H9 (cell line): ENCODE measurements around the gene HOXD11. TPM values are rescaled to one million over a fixed set of nuclear protein-coding genes. Genes with fewer than 3 reads are reported as not detected.

Source experiments
- DNase-seq: peaks from one replicate; pipeline ENCODE4 v3.0.0-alpha.2; 2017
- H2AFZ ChIP-seq: one replicate; pipeline ENCODE4 v1.6.1; 2013; ENCODE audit warnings: mild to moderate bottlenecking, low read length, control low read depth, moderate library complexity
- H2AK5ac ChIP-seq: 2 replicates; pipeline ENCODE4 v1.6.1; 2013; ENCODE audit warnings: low read length, control low read depth, mixed read lengths; ENCODE audit not compliant: insufficient read length
- H2BK120ac ChIP-seq: one replicate; pipeline ENCODE4 v1.6.1; 2013; ENCODE audit warnings: low read depth, mild to moderate bottlenecking, low read length, control low read depth, inconsistent platforms; ENCODE audit not compliant: poor library complexity, severe bottlenecking
- H2BK12ac ChIP-seq: 2 replicates; pipeline ENCODE4 v1.6.1; 2013; ENCODE audit warnings: low read length, control low read depth, mixed read lengths, low read depth; ENCODE audit not compliant: insufficient read length
- H2BK15ac ChIP-seq: 2 replicates; pipeline ENCODE4 v1.6.1; 2013; ENCODE audit warnings: low read depth, low read length, control low read depth
- H2BK20ac ChIP-seq: one replicate; pipeline ENCODE4 v1.6.1; 2013; ENCODE audit warnings: low read depth, mild to moderate bottlenecking, low read length, control low read depth, inconsistent platforms; ENCODE audit not compliant: poor library complexity, severe bottlenecking
- H2BK5ac ChIP-seq: 2 replicates; pipeline ENCODE4 v1.6.1; 2013; ENCODE audit warnings: low read length, control low read depth, mixed read lengths; ENCODE audit not compliant: insufficient read length
- H3K14ac ChIP-seq: 2 replicates; pipeline ENCODE4 v1.6.1; 2013; ENCODE audit warnings: low read length, control low read depth; ENCODE audit not compliant: insufficient read depth
- H3K18ac ChIP-seq: 2 replicates; pipeline ENCODE4 v1.6.1; 2013; ENCODE audit warnings: low read depth, mild to moderate bottlenecking, mixed read lengths, low read length, control low read depth; ENCODE audit not compliant: insufficient read length
- H3K23ac ChIP-seq: 2 replicates; pipeline ENCODE4 v1.6.1; 2013; ENCODE audit warnings: low read length, control low read depth, mixed read lengths, low read depth; ENCODE audit not compliant: insufficient read length
- H3K23me2 ChIP-seq: 2 replicates; pipeline ENCODE4 v1.6.1; 2013; ENCODE audit warnings: low read depth, mild to moderate bottlenecking, mixed read lengths, low read length, control low read depth; ENCODE audit not compliant: insufficient read length, poor library complexity, severe bottlenecking
- H3K27ac ChIP-seq: 2 replicates; pipeline ENCODE4 v1.5.1; 2013; ENCODE audit warnings: low read length, control low read depth, mixed read lengths, low read depth; ENCODE audit not compliant: insufficient read length
- H3K27me3 ChIP-seq: 2 replicates; pipeline ENCODE4 v1.6.1; 2013; ENCODE audit warnings: low read length, control low read depth, inconsistent platforms; ENCODE audit not compliant: insufficient read depth
- H3K4ac ChIP-seq: 2 replicates; pipeline ENCODE4 v1.6.1; 2013; ENCODE audit warnings: low read depth, mild to moderate bottlenecking, control low read depth, inconsistent platforms, low read length, moderate library complexity
- H3K4me1 ChIP-seq: 2 replicates; pipeline ENCODE4 v1.6.1; 2013; ENCODE audit warnings: low read length, control low read depth, inconsistent platforms; ENCODE audit not compliant: insufficient read depth
- H3K4me2 ChIP-seq: 2 replicates; pipeline ENCODE4 v1.6.1; 2013; ENCODE audit warnings: low read length, control low read depth, mixed read lengths; ENCODE audit not compliant: insufficient read length, insufficient read depth
- H3K56ac ChIP-seq: 2 replicates; pipeline ENCODE4 v1.6.1; 2013; ENCODE audit warnings: low read depth, mild to moderate bottlenecking, mixed read lengths, low read length, control low read depth; ENCODE audit not compliant: insufficient read length
- H3K79me1 ChIP-seq: 2 replicates; pipeline ENCODE4 v1.6.1; 2013; ENCODE audit warnings: low read depth, mild to moderate bottlenecking, moderate library complexity, low read length, control low read depth, inconsistent platforms; ENCODE audit not compliant: insufficient read depth, poor library complexity, severe bottlenecking
- H3K79me2 ChIP-seq: 2 replicates; pipeline ENCODE4 v1.6.1; 2013; ENCODE audit warnings: low read length, control low read depth, inconsistent platforms; ENCODE audit not compliant: insufficient read depth
- H3K9ac ChIP-seq: 2 replicates; pipeline ENCODE4 v1.6.1; 2013; ENCODE audit warnings: low read length, control low read depth, mixed read lengths; ENCODE audit not compliant: insufficient read length; ENCODE audit errors: extremely low read depth
- H3K9me3 ChIP-seq: one replicate; pipeline ENCODE4 v1.6.1; 2013; ENCODE audit warnings: low read depth, low read length, inconsistent platforms; ENCODE audit not compliant: control insufficient read depth
- H3T11ph ChIP-seq: one replicate; pipeline ENCODE4 v1.6.1; 2013; ENCODE audit warnings: mild to moderate bottlenecking, low read length, control low read depth, inconsistent platforms
- H4K20me1 ChIP-seq: one replicate; pipeline ENCODE4 v1.6.1; 2013; ENCODE audit not compliant: control insufficient read depth, insufficient read length, insufficient read depth
- H4K5ac ChIP-seq: 2 replicates; pipeline ENCODE4 v1.6.1; 2013; ENCODE audit warnings: low read depth, mild to moderate bottlenecking, mixed read lengths, low read length, control low read depth; ENCODE audit not compliant: insufficient read length
- H4K8ac ChIP-seq: replicated peaks from 2 replicates; pipeline ENCODE4 v1.6.1; 2013; ENCODE audit warnings: low read length, control low read depth, mixed read lengths, low read depth; ENCODE audit not compliant: insufficient read length
- H4K91ac ChIP-seq: 2 replicates; pipeline ENCODE4 v1.6.1; 2013; ENCODE audit warnings: low read depth, mild to moderate bottlenecking, moderate library complexity, mixed read lengths, low read length, control low read depth; ENCODE audit not compliant: insufficient read length
- H3K27ac Mint-ChIP-seq, 3 experiments: 2 replicates in 2 of 3; 3 replicates in 1 of 3; pipeline ENCODE4 v1.8.0; 2020 to 2021; ENCODE audit warnings: mixed read lengths in 3 of 3, mild to moderate bottlenecking in 1 of 3, moderate library complexity in 1 of 3
- H3K27me3 Mint-ChIP-seq: 2 replicates; pipeline ENCODE4 v1.8.0; 2021; ENCODE audit warnings: low read depth, mild to moderate bottlenecking, moderate library complexity, mixed read lengths
- H3K36me3 Mint-ChIP-seq, 3 experiments: 2 replicates in 2 of 3; 3 replicates in 1 of 3; pipeline ENCODE4 v1.8.0; 2020 to 2021; ENCODE audit warnings: low read depth in 3 of 3, mixed read lengths in 3 of 3; ENCODE audit not compliant: insufficient read depth in 1 of 3
- H3K4me1 Mint-ChIP-seq, 2 experiments: 2 replicates each; pipeline ENCODE4 v1.8.0; 2020; ENCODE audit warnings: mixed read lengths in 2 of 2
- H3K4me3 Mint-ChIP-seq, 2 experiments: 2 replicates in 1 of 2; 3 replicates in 1 of 2; pipeline ENCODE4 v1.8.0; 2020 to 2021; ENCODE audit warnings: mild to moderate bottlenecking in 2 of 2, mixed read lengths in 2 of 2, moderate library complexity in 1 of 2
- H3K9me3 Mint-ChIP-seq, 2 experiments: 2 replicates in 1 of 2; 3 replicates in 1 of 2; pipeline ENCODE4 v1.8.0; 2020; ENCODE audit warnings: mild to moderate bottlenecking in 2 of 2, mixed read lengths in 2 of 2, moderate library complexity in 1 of 2
- WGBS: extraction: QIAGEN DNeasy Blood & Tissue Kit; methylation state at CpG from one replicate; pipeline ENCODE4 v1.1.7; 2013; ENCODE audit warnings: missing lambda C conversion rate, low lambda C conversion rate, mixed read lengths; ENCODE audit not compliant: insufficient read length; ENCODE audit errors: extremely low coverage; 5-methylcytosine and 5-hydroxymethylcytosine counted together
- long read RNA-seq: library from polyadenylated mRNA; unstranded; transcript quantifications from one replicate; pipeline ENCODE4 v2.0.0, GENCODE V29; 2020
- total RNA-seq: library from RNA; stranded (reverse); gene quantifications from 2 replicates; pipeline ENCODE4 v1.2.1, GENCODE V29; 2021
- TF ChIP-seq, protein P1 (sequence below): fragments of 200-600 bp; sonication (generic); conservative IDR thresholded peaks from 3 replicates; pipeline ENCODE4 v1.8.0; 2021; ENCODE audit warnings: antibody characterized with exemption, mild to moderate bottlenecking

HOXD11 gene
- not detected in 2 replicates for total RNA-seq
- long read RNA-seq, result 0 reads

DNA sequence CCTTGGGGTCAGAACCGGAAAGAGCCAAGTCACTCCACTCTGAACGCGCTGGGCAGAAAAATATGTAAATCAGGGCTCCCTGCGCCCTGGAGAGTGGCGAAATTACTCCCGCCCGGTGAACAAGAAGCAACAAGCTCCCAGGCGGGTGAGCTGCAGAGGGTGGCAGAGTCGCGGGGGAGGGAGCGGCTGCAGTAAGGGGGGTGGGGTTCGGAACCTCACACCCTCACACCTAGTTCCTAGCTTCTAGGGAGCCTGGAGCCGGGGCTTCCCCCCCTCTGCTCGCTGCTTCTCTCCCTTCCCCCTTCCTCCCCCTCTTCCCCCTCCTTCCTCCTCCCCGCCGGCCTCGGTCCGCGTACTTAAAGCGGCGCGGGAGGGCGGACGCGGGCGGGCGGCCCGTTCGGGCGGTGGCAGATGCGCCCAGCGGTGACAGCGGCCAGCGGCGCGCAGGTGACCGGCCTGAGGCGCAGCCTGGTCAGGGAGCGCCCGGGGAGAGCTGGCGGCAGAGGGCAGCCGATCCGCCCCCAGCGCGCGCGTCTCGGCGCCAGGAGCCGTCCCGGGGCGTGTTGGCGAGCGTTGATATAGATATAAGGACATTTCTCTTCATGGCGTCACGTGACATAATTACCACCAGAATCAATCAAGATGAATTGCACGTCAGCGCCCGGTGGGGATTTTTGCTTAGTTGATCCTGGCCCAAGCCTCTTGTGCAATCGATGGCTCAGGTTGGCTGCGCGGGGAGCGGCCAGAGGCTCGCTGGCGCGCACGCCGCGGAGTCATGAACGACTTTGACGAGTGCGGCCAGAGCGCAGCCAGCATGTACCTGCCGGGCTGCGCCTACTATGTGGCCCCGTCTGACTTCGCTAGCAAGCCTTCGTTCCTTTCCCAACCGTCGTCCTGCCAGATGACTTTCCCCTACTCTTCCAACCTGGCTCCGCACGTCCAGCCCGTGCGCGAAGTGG lies at the start of gene HOXD11:
Gene HOXD11 (plus strand): TSS at position 700 of the 959 bp plus-strand sequence. CDS start 76 bp downstream, at position 776.
- Histone ChIP-seq H3K79me1 (no peaks in the 10 kb centered on the region), H2AK5ac (no peak within 1 kb of the TSS), H3K56ac (no peak within 1 kb of the TSS), H3T11ph (no peak within 1 kb of the TSS), H2BK15ac (no peak within 1 kb of the TSS), H3K9me3 (no peaks in the 10 kb centered on the region), H3K18ac (no peak within 1 kb of the TSS), H3K79me2 (no peaks in the 10 kb centered on the region), H2BK12ac (no peak within 1 kb of the TSS), H3K27me3 (peaks cover 93% of the 10 kb centered on the region), H4K20me1 (no peaks in the 10 kb centered on the region), H2BK120ac (no peak within 1 kb of the TSS), H2BK5ac (no peak within 1 kb of the TSS), H4K8ac (no peak within 1 kb of the TSS), H3K4me1 (no peaks in the 10 kb centered on the region), H4K91ac (no peak within 1 kb of the TSS), H2AFZ (no peak within 1 kb of the TSS), H3K9ac (no peak within 1 kb of the TSS), H3K14ac (no peak within 1 kb of the TSS), H3K27ac (no peak within 1 kb of the TSS), H3K23me2 (no peaks in the 10 kb centered on the region), H3K4me2 (peak within 1 kb of the TSS; percentile 18), H4K5ac (no peak within 1 kb of the TSS), H3K4ac (no peak within 1 kb of the TSS), H2BK20ac (no peak within 1 kb of the TSS), H3K23ac (no peak within 1 kb of the TSS)
- H3K27me3 Mint-ChIP-seq, result peaks cover 96% of the 10 kb centered on the region
- peaks cover 14 to 39% of the 10 kb centered on the region in 2 experiments for H3K4me1 Mint-ChIP-seq
- peak; percentile 83 for DNase-seq
- TF ChIP-seq, protein P1, sequence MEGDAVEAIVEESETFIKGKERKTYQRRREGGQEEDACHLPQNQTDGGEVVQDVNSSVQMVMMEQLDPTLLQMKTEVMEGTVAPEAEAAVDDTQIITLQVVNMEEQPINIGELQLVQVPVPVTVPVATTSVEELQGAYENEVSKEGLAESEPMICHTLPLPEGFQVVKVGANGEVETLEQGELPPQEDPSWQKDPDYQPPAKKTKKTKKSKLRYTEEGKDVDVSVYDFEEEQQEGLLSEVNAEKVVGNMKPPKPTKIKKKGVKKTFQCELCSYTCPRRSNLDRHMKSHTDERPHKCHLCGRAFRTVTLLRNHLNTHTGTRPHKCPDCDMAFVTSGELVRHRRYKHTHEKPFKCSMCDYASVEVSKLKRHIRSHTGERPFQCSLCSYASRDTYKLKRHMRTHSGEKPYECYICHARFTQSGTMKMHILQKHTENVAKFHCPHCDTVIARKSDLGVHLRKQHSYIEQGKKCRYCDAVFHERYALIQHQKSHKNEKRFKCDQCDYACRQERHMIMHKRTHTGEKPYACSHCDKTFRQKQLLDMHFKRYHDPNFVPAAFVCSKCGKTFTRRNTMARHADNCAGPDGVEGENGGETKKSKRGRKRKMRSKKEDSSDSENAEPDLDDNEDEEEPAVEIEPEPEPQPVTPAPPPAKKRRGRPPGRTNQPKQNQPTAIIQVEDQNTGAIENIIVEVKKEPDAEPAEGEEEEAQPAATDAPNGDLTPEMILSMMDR, result no peak
- H3K9me3 Mint-ChIP-seq, result peaks cover 5 to 17% of the 10 kb centered on the region in 2 experiments
- WGBS, result no CpG with 5 or more reads among the region's 85 CpGs
- H3K4me3 Mint-ChIP-seq, result peak within 1 kb of the TSS; percentile 26 to 73; a peak in 4 of 5 replicates
- H3K27ac Mint-ChIP-seq, result no peak within 1 kb of the TSS
- no peaks in the 10 kb centered on the region; a peak in 2 of 7 replicates for H3K36me3 Mint-ChIP-seq
